WI38 (cell line): Measurements from ENCODE around the gene AGR2.
"Not testable (repeated sequence)": the region's sequence is repeated elsewhere in the genome, so short reads cannot be mapped to it uniquely, and the experiment has no call there.

ENCODE experiments used
- H3K4me3 ChIP-seq: 2 replicates; pipeline ENCODE4 v1.5.1; 2011; ENCODE audit warnings: low read depth, mild to moderate bottlenecking, control low read depth, low read length
- CTCF ChIP-seq: IDR thresholded peaks from 2 replicates; pipeline ENCODE4 v1.5.1; 2012; ENCODE audit warnings: low read depth, mild to moderate bottlenecking, control low read depth, low read length

AGR2 gene

GRCh38 chr7:16776053-16776452 lies 28.7 kb downstream of the AGR2 start:
- no peak for TF ChIP-seq CTCF

GRCh38 chr7:16774986-16775385 lies 29.8 kb downstream of the AGR2 start:
- TF ChIP-seq CTCF: no peak
- H3K4me3 ChIP-seq: no peak overlapping the region

More at GRCh38 chr7:16776053-16776452, 28.7 kb downstream of the AGR2 start:
- no peak overlapping the region for H3K4me3 ChIP-seq

- H3K4me3 ChIP-seq: no peak overlapping the region
- TF ChIP-seq CTCF: no peak
These were observed 30.5 kb downstream of the AGR2 start for GRCh38 chr7:16774294-16774693.

GRCh38 chr7:16773884-16774283 lies 30.9 kb downstream of the AGR2 start:
- TF ChIP-seq CTCF: no peak
- H3K4me3 ChIP-seq: no peak overlapping the region

GRCh38 chr7:16773326-16773725 lies 31.5 kb downstream of the AGR2 start:
- no peak for TF ChIP-seq CTCF
- H3K4me3 ChIP-seq: no peak overlapping the region

- TF ChIP-seq CTCF: no peak
These were observed 34.0 kb downstream of the AGR2 start for GRCh38 chr7:16770657-16771329.

GRCh38 chr7:16769994-16770393 lies 34.8 kb downstream of the AGR2 start:
- not testable (repeated sequence) for H3K4me3 ChIP-seq

More at GRCh38 chr7:16770657-16771329, 34.0 kb downstream of the AGR2 start:
- H3K4me3 ChIP-seq: no peak overlapping the region

GRCh38 chr7:16765436-16765859 lies 39.4 kb downstream of the AGR2 start:
- TF ChIP-seq CTCF: no peak
- H3K4me3 ChIP-seq: no peak overlapping the region
